Measurements from ENCODE around the gene CDH26. TPM values are rescaled to one million over a fixed set of nuclear protein-coding genes. Genes with fewer than 3 reads are reported as not detected.

Gene CDH26
- total and polyA plus RNA-seq, 2 of the 13 experiments (the other 11 are each of a cell fraction or from before 2014, with no cell fraction given): 0.40 to 1.1 TPM

DNA sequence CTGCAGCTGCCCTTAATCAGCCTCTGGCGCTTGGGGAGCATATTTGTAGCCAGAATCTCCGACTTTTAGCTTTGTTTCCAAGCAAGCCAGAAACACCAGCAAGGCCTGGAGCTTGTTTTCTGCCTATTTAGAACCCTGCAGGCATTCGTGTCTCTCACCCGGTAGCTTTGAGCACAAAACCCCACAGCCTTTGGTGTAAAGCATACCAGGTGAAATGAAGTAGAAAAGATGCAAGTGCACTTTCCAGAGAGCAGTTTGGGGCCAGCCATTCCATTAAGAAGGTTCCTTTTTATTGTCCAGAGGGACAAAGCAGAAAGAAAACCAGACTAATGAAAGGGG, 17.3 kb upstream of the CDH26 start (continued):
- TF ChIP-seq RERE (CRISPR knock-in tag; IDR thresholded peaks at IDR 0.05; ENCODE audit: low read depth) (no peak), TFDP2 (CRISPR knock-in tag; IDR thresholded peaks at IDR 0.05) (no peak; the same call in 1 of the 2 replicates), ZBTB21 (CRISPR knock-in tag; IDR thresholded peaks at IDR 0.05) (no peak), ZBTB7B (CRISPR knock-in tag; IDR thresholded peaks at IDR 0.05) (no peak), ZKSCAN1 (IDR thresholded peaks at IDR 0.05; ENCODE audit: low read length) (no peak), KDM1A (CRISPR knock-in tag; IDR thresholded peaks at IDR 0.05) (no peak), ZMYM3 (CRISPR knock-in tag; IDR thresholded peaks at IDR 0.05) (no peak), ZNF615 (CRISPR knock-in tag; IDR thresholded peaks at IDR 0.05; ENCODE audit: borderline replicate concordance) (no peak), ZNF205 (CRISPR knock-in tag; IDR thresholded peaks at IDR 0.05) (no peak), ZNF251 (CRISPR knock-in tag; IDR thresholded peaks at IDR 0.05) (no peak), ZNF33B (CRISPR knock-in tag; IDR thresholded peaks at IDR 0.05) (no peak), ZNF841 (CRISPR knock-in tag; IDR thresholded peaks at IDR 0.05; ENCODE audit: borderline replicate concordance) (no peak), ZNF484 (CRISPR knock-in tag; IDR thresholded peaks at IDR 0.05; ENCODE audit: borderline replicate concordance, low read depth) (no peak), FOSL2 (CRISPR knock-in tag; IDR thresholded peaks at IDR 0.05) (no peak), NFE2L2 (IDR thresholded peaks at IDR 0.05; ENCODE audit: low read length) (no peak), SMC3 (IDR thresholded peaks at IDR 0.05; ENCODE audit: low read length) (no peak), PAWR (CRISPR knock-in tag; IDR thresholded peaks at IDR 0.05; ENCODE audit: borderline replicate concordance) (no peak), ZNF367 (CRISPR knock-in tag; IDR thresholded peaks at IDR 0.05; ENCODE audit: borderline replicate concordance) (no peak), THAP7 (CRISPR knock-in tag; IDR thresholded peaks at IDR 0.05) (no peak), GLI4 (CRISPR knock-in tag; IDR thresholded peaks at IDR 0.05; ENCODE audit: borderline replicate concordance) (no peak)
- TF ChIP-seq, protein P1, sequence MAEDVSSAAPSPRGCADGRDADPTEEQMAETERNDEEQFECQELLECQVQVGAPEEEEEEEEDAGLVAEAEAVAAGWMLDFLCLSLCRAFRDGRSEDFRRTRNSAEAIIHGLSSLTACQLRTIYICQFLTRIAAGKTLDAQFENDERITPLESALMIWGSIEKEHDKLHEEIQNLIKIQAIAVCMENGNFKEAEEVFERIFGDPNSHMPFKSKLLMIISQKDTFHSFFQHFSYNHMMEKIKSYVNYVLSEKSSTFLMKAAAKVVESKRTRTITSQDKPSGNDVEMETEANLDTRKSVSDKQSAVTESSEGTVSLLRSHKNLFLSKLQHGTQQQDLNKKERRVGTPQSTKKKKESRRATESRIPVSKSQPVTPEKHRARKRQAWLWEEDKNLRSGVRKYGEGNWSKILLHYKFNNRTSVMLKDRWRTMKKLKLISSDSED (CRISPR knock-in tag; IDR thresholded peaks at IDR 0.05): 0 out of 2 replicates have a peak, but pooled peaks have one; percentile 36
- TF ChIP-seq, protein P2, sequence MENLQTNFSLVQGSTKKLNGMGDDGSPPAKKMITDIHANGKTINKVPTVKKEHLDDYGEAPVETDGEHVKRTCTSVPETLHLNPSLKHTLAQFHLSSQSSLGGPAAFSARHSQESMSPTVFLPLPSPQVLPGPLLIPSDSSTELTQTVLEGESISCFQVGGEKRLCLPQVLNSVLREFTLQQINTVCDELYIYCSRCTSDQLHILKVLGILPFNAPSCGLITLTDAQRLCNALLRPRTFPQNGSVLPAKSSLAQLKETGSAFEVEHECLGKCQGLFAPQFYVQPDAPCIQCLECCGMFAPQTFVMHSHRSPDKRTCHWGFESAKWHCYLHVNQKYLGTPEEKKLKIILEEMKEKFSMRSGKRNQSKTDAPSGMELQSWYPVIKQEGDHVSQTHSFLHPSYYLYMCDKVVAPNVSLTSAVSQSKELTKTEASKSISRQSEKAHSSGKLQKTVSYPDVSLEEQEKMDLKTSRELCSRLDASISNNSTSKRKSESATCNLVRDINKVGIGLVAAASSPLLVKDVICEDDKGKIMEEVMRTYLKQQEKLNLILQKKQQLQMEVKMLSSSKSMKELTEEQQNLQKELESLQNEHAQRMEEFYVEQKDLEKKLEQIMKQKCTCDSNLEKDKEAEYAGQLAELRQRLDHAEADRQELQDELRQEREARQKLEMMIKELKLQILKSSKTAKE (CRISPR knock-in tag; IDR thresholded peaks at IDR 0.05; ENCODE audit: borderline replicate concordance): no peak

Data from HepG2 (cell line).